GM12878 (cell line): ENCODE results near the gene MLIP.

Experiments
- BCL11A ChIP-seq: IDR thresholded peaks from 2 replicates; pipeline ENCODE4 v1.6.1; 2011; ENCODE audit warnings: low read depth, low read length
- CREM ChIP-seq: IDR thresholded peaks from 2 replicates; pipeline ENCODE4 v1.6.1; 2014; ENCODE audit warnings: antibody characterized with exemption, low read depth
- EZH2 ChIP-seq: IDR thresholded peaks from 2 replicates; pipeline ENCODE4 v1.6.1; 2012; ENCODE audit warnings: low read depth, mild to moderate bottlenecking, control low read depth, inconsistent platforms, low read length, borderline replicate concordance; ENCODE audit not compliant: control insufficient read depth
- SIN3A ChIP-seq: IDR thresholded peaks from 2 replicates; pipeline ENCODE4 v1.6.1; 2012; ENCODE audit warnings: low read depth, low read length, improper control_type of control experiment
- ZNF207 ChIP-seq: fragments of 450-650 bp; IDR thresholded peaks from 2 replicates; pipeline ENCODE4 v1.6.1; 2014; ENCODE audit warnings: antibody characterized with exemption, mild to moderate bottlenecking, borderline replicate concordance
- TF ChIP-seq, protein P1 (sequence below), 3 experiments: IDR thresholded peaks in 2 of 3; conservative IDR thresholded peaks in 1 of 3; 2 replicates each; pipeline ENCODE4 v1.5.1; 2011; ENCODE audit warnings: low read depth in 3 of 3, low read length in 3 of 3, mild to moderate bottlenecking in 3 of 3, control low read depth in 2 of 3, moderate library complexity in 2 of 3, inconsistent platforms in 1 of 3, mixed read lengths in 1 of 3; ENCODE audit not compliant: control insufficient read depth in 2 of 3, insufficient read depth in 1 of 3; ENCODE audit errors: extremely low read depth in 1 of 3
- TF ChIP-seq, protein P2 (sequence below): fragments of 450-650 bp; IDR thresholded peaks from 2 replicates; pipeline ENCODE4 v1.6.1; 2017; ENCODE audit warnings: mild to moderate bottlenecking, moderate library complexity
- TF ChIP-seq, protein P3 (sequence below): fragments of 450-650 bp; IDR thresholded peaks from 2 replicates; pipeline ENCODE4 v1.6.1; 2016; ENCODE audit warnings: mild to moderate bottlenecking

DNA sequence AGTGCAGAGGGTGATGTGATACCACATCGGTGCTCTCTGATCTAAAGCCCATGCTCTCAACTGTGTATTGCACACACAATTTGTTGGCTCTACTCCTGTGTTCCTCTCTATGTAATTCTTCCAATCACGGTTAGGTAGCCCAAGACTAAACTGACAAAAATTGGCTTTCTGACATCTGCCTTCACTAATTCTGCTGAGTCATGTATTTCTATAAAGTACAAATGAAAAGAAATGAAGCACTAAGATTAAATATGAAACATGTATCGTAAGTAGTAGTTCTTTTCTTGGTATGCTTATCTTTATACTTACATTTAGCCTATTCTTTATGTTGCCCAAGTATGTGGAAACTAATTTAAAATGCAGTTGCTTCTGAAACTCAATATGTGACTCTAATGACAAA is 7.7 kb upstream of the MLIP start:
- TF ChIP-seq, protein P1, sequence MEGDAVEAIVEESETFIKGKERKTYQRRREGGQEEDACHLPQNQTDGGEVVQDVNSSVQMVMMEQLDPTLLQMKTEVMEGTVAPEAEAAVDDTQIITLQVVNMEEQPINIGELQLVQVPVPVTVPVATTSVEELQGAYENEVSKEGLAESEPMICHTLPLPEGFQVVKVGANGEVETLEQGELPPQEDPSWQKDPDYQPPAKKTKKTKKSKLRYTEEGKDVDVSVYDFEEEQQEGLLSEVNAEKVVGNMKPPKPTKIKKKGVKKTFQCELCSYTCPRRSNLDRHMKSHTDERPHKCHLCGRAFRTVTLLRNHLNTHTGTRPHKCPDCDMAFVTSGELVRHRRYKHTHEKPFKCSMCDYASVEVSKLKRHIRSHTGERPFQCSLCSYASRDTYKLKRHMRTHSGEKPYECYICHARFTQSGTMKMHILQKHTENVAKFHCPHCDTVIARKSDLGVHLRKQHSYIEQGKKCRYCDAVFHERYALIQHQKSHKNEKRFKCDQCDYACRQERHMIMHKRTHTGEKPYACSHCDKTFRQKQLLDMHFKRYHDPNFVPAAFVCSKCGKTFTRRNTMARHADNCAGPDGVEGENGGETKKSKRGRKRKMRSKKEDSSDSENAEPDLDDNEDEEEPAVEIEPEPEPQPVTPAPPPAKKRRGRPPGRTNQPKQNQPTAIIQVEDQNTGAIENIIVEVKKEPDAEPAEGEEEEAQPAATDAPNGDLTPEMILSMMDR (IDR thresholded peaks at IDR 0.05 in 2 of 3, conservative IDR thresholded peaks at IDR 0.05 in 1 of 3; ENCODE audit: control insufficient read depth in 2 of 3, extremely low read depth in 1 of 3, insufficient read depth in 1 of 3, low read depth in 3 of 3, low read length in 3 of 3), result no peak
- TF ChIP-seq BCL11A, result no peak
- TF ChIP-seq CREM, result no peak
- no peak for TF ChIP-seq SIN3A
- TF ChIP-seq, protein P2, sequence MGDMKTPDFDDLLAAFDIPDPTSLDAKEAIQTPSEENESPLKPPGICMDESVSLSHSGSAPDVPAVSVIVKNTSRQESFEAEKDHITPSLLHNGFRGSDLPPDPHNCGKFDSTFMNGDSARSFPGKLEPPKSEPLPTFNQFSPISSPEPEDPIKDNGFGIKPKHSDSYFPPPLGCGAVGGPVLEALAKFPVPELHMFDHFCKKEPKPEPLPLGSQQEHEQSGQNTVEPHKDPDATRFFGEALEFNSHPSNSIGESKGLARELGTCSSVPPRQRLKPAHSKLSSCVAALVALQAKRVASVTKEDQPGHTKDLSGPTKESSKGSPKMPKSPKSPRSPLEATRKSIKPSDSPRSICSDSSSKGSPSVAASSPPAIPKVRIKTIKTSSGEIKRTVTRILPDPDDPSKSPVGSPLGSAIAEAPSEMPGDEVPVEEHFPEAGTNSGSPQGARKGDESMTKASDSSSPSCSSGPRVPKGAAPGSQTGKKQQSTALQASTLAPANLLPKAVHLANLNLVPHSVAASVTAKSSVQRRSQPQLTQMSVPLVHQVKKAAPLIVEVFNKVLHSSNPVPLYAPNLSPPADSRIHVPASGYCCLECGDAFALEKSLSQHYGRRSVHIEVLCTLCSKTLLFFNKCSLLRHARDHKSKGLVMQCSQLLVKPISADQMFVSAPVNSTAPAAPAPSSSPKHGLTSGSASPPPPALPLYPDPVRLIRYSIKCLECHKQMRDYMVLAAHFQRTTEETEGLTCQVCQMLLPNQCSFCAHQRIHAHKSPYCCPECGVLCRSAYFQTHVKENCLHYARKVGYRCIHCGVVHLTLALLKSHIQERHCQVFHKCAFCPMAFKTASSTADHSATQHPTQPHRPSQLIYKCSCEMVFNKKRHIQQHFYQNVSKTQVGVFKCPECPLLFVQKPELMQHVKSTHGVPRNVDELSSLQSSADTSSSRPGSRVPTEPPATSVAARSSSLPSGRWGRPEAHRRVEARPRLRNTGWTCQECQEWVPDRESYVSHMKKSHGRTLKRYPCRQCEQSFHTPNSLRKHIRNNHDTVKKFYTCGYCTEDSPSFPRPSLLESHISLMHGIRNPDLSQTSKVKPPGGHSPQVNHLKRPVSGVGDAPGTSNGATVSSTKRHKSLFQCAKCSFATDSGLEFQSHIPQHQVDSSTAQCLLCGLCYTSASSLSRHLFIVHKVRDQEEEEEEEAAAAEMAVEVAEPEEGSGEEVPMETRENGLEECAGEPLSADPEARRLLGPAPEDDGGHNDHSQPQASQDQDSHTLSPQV, result no peak
- TF ChIP-seq ZNF207, result no peak
- TF ChIP-seq, protein P3, sequence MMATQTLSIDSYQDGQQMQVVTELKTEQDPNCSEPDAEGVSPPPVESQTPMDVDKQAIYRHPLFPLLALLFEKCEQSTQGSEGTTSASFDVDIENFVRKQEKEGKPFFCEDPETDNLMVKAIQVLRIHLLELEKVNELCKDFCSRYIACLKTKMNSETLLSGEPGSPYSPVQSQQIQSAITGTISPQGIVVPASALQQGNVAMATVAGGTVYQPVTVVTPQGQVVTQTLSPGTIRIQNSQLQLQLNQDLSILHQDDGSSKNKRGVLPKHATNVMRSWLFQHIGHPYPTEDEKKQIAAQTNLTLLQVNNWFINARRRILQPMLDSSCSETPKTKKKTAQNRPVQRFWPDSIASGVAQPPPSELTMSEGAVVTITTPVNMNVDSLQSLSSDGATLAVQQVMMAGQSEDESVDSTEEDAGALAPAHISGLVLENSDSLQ, result no peak
- TF ChIP-seq EZH2, result no peak
